Measurements from ENCODE around the gene FAM3B. TPM values are rescaled to one million over a fixed set of nuclear protein-coding genes. Genes with fewer than 3 reads are reported as not detected.
"Not testable (repeated sequence)": the region's sequence is repeated elsewhere in the genome, so short reads cannot be mapped to it uniquely, and the experiment has no call there.

Gene FAM3B
- total RNA-seq, 2 experiments from 2014 or later, result not detected

- peaks cover 6% of the 10 kb centered on the region for H3K9me3 Mint-ChIP-seq
- no peak overlapping the region for H3K27ac Mint-ChIP-seq
- no peaks in the 10 kb centered on the region for H3K4me1 Mint-ChIP-seq
- ChIA-PET CTCF (no interaction called here), POLR2A (no interaction called here)
- no peaks in the 10 kb centered on the region for H3K36me3 Mint-ChIP-seq (ENCODE audit: low read depth)
- DNase-seq, result no peak
- H3K4me3 Mint-ChIP-seq, result no peak overlapping the region
- peaks cover 35% of the 10 kb centered on the region for H3K27me3 Mint-ChIP-seq
These were observed 13.6 kb upstream of the FAM3B start for GRCh38 chr21:41302976-41303375.

DNA sequence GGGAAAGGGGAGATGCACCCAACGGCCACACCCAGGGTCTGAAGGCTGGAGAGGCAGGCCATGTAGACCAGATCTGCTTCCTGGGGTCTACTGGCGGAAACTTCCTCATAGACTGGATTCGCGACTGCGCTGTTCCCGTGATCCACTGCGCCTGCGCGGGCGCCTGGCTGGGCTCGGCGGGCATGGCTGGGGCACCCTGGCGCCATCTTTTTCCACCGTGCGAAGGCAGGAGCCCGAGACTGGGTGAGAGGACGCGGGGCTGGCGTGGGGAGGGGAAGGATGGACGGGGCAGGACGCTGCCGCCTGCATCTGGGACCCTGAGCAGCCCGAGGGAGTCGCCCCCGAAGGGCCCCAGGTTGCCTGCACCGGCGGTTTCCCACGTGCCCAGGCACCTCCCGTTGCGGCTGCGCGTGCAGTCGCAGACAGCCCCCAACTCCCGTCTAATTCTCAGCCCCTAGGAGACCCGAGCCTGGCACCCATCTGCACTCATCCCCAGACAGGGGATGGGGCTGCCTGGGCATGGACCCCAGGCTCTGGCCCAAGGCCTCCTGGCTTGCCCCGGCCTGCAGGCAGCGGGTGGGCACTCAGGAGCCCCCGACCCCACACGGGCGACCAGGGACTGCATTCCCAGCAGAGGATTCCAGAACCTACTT lies 12.4 kb upstream of the FAM3B start:
- no peak overlapping the region for H3K4me3 Mint-ChIP-seq
- peaks cover 32% of the 10 kb centered on the region for H3K27me3 Mint-ChIP-seq
- ChIA-PET CTCF (no interaction called here), POLR2A (no interaction called here)
- no peaks in the 10 kb centered on the region for H3K4me1 Mint-ChIP-seq
- H3K36me3 Mint-ChIP-seq (ENCODE audit: low read depth), result no peaks in the 10 kb centered on the region
- peaks cover 6% of the 10 kb centered on the region for H3K9me3 Mint-ChIP-seq
- H3K27ac Mint-ChIP-seq, result no peak overlapping the region
- no peak for DNase-seq

- POLR2A ChIA-PET, result interaction anchor here (0.5 kb wide), 1 partner anchor 1775 kb away, joined by 3 read pairs; no protein-coding TSS in a partner anchor
- CTCF ChIA-PET, result no interaction called here
- DNase-seq, result no peak
- H3K4me1 Mint-ChIP-seq, result no peaks in the 10 kb centered on the region
- H3K27ac Mint-ChIP-seq, result no peak overlapping the region
- peaks cover 36% of the 10 kb centered on the region for H3K27me3 Mint-ChIP-seq
- peaks cover 6% of the 10 kb centered on the region for H3K9me3 Mint-ChIP-seq
- no peak overlapping the region for H3K4me3 Mint-ChIP-seq
- H3K36me3 Mint-ChIP-seq (ENCODE audit: low read depth), result no peaks in the 10 kb centered on the region
These were observed 9.4 kb upstream of the FAM3B start for GRCh38 chr21:41307219-41307618.

- CTCF ChIA-PET; H3K4me3 Mint-ChIP-seq; H3K4me1 Mint-ChIP-seq; H3K9me3 Mint-ChIP-seq; POLR2A ChIA-PET; H3K27ac Mint-ChIP-seq; DNase-seq; H3K36me3 Mint-ChIP-seq (ENCODE audit: low read depth): not testable (repeated sequence)
- H3K27me3 Mint-ChIP-seq, result peaks cover 47% of the 10 kb centered on the region
These were observed 3.1 kb upstream of the FAM3B start for GRCh38 chr21:41313285-41314164.

DNA sequence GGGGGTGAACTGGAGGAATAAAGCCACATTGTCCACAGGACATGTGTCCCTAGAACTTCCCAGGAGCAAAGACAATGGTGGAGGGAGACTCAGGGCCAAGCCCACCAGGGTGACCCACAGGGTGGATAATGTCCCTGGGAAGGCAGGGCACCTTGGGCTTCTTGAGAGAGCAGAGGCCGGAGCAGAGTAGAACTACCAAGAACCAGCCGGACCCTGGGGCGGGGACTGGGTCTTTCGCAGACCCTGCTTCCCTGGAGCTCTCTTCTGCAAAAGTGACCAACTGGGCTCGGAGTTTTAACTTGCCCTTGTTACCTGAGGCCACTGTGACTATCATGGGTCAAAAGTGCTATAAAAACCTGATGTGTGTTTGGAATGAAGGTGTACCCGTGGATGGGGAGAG lies 875 bp upstream of the FAM3B start:
- no peak for DNase-seq
- no peaks in the 10 kb centered on the region for H3K36me3 Mint-ChIP-seq (ENCODE audit: low read depth)
- H3K9me3 Mint-ChIP-seq, result no peaks in the 10 kb centered on the region
- H3K27me3 Mint-ChIP-seq, result peaks cover 50% of the 10 kb centered on the region
- POLR2A ChIA-PET, result no interaction called here
- H3K4me1 Mint-ChIP-seq, result peaks cover 2% of the 10 kb centered on the region
- H3K27ac Mint-ChIP-seq, result no peak overlapping the region
- no peak overlapping the region for H3K4me3 Mint-ChIP-seq
- CTCF ChIA-PET, result no interaction called here

GRCh38 chr21:41317063-41317392 lies 427 bp downstream of the FAM3B start:
- H3K27ac Mint-ChIP-seq, result no peak overlapping the region
- no peak for DNase-seq
- CTCF ChIA-PET, result interaction anchor here (1.0 kb wide), 1 partner anchor 34 kb away, joined by 3 read pairs; no protein-coding TSS in a partner anchor

DNA sequence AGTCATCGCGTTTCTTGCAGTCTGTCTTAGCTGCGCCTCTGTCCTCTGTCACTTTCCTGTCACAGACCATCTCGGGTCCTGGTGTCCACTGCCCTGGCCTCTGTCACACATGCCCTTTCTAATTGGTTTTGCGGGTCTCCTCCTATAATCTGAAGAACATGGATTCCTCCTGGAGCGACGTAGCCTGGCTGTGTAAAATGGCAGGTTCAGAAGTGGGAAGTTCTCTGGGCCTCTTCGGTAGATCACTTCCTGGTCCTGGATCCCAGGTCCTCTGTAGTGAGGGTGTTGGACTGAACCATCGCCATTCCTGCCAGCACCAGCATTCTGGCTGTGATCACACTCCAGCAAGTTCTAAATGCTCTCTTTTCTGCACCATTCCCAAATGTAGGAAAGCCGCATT lies 857 bp downstream of the FAM3B start:
- Mint-ChIP-seq H3K36me3 (ENCODE audit: low read depth) (no peaks in the 10 kb centered on the region), H3K4me1 (peaks cover 11% of the 10 kb centered on the region), H3K4me3 (no peak overlapping the region), H3K27ac (no peak overlapping the region), H3K9me3 (no peaks in the 10 kb centered on the region), H3K27me3 (peaks cover 44% of the 10 kb centered on the region)
- POLR2A ChIA-PET, result no interaction called here
- no peak for DNase-seq
- CTCF ChIA-PET, result interaction anchor here (1.0 kb wide), 1 partner anchor 35 kb away, joined by 3 read pairs; no protein-coding TSS in a partner anchor

More at GRCh38 chr21:41317063-41317392, 427 bp downstream of the FAM3B start:
- no peaks in the 10 kb centered on the region for H3K9me3 Mint-ChIP-seq
- peaks cover 11% of the 10 kb centered on the region for H3K4me1 Mint-ChIP-seq
- POLR2A ChIA-PET, result no interaction called here
- no peak overlapping the region for H3K4me3 Mint-ChIP-seq
- no peaks in the 10 kb centered on the region for H3K36me3 Mint-ChIP-seq (ENCODE audit: low read depth)
- peaks cover 45% of the 10 kb centered on the region for H3K27me3 Mint-ChIP-seq

GRCh38 chr21:41318218-41318617 lies 1.6 kb downstream of the FAM3B start:
- Mint-ChIP-seq H3K36me3 (ENCODE audit: low read depth) (no peaks in the 10 kb centered on the region), H3K4me1 (peaks cover 11% of the 10 kb centered on the region), H3K27ac (no peak overlapping the region), H3K9me3 (no peaks in the 10 kb centered on the region), H3K4me3 (no peak overlapping the region), H3K27me3 (peaks cover 40% of the 10 kb centered on the region)
- ChIA-PET CTCF (interaction anchor here (1.0 kb wide), 1 partner anchor 35 kb away, joined by 3 read pairs; no protein-coding TSS in a partner anchor), POLR2A (no interaction called here)
- no peak for DNase-seq

- no peak overlapping the region for H3K27ac Mint-ChIP-seq
- no peak for DNase-seq
- ChIA-PET CTCF (no interaction called here), POLR2A (no interaction called here)
- H3K4me3 Mint-ChIP-seq, result no peak overlapping the region
- no peaks in the 10 kb centered on the region for H3K9me3 Mint-ChIP-seq
- H3K27me3 Mint-ChIP-seq, result peaks cover 40% of the 10 kb centered on the region
- H3K36me3 Mint-ChIP-seq (ENCODE audit: low read depth), result no peaks in the 10 kb centered on the region
- peaks cover 11% of the 10 kb centered on the region for H3K4me1 Mint-ChIP-seq
These were observed 2.7 kb downstream of the FAM3B start for GRCh38 chr21:41319273-41319672.

DNA sequence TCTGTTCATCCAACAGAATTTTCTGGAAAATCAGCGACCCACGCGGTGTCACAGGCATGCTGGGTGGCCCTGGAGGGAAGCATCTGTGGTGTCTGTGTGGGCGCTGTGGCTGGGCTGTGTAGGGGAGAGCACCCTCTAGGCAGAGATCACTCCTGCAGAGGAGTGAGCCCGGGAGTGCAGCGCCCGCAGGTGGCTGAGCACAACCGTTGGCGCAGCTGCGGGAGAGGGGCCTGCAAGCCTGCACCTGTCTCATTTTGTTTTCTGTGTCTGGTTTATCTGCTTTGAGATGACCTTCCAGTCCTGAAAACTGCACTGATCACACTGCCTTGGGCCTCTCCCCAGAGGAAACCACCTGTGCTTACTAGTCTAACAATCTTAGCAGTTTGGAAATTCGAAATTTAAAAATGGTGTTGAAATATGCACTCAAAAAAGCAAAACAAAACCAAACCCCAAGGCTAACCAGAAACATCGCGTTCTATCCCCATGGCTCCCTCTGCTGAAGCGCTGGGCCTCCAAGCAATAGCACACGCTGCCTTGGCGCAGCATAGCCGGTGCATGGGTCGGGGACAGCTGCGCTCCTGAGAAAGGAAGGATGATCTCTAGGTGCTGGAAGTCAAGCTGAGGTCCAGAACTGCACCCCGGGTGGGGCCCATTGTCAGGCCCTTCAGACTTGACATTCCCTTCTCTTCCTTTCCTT lies 4.8 kb downstream of the FAM3B start:
- ChIA-PET CTCF (interaction anchor here (0.9 kb wide), 1 partner anchor 38 kb away, joined by 3 read pairs; no protein-coding TSS in a partner anchor), POLR2A (no interaction called here)
- Mint-ChIP-seq H3K9me3 (no peaks in the 10 kb centered on the region), H3K4me3 (no peak overlapping the region), H3K27me3 (peaks cover 21% of the 10 kb centered on the region), H3K27ac (no peak overlapping the region), H3K36me3 (ENCODE audit: low read depth) (no peaks in the 10 kb centered on the region), H3K4me1 (peaks cover 11% of the 10 kb centered on the region)
- peak; percentile 16 for DNase-seq

DNA sequence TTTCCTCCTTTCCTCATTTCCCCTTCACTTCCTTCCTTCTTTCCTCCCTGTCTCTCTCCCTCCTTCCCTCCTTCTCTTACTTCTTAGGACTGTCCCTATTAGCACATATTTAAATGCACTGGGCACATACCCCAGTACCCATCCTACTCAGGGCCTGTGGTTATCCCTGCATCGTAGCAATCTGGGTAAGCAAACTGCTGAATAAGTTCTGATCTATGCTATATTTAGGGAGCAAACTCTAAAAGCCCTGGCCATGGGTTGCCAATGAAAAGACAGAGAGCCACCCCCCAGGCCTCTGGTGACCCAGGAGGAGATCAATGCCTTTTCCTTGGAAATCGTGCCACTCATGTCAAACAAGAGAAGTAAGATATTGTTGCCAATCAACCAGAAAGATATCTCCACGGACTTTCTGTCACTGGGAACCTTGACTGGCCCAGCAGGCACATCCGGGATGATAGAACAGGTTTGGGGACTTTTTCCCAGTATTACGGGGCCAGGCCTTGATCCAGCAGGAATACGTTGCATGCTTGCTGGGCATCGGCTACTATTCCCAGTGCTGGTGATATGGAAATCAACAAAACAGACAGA lies 5.4 kb downstream of the FAM3B start:
- Mint-ChIP-seq H3K27me3 (peaks cover 21% of the 10 kb centered on the region), H3K4me3 (no peak overlapping the region), H3K27ac (no peak overlapping the region), H3K4me1 (peaks cover 11% of the 10 kb centered on the region), H3K36me3 (ENCODE audit: low read depth) (no peaks in the 10 kb centered on the region), H3K9me3 (no peaks in the 10 kb centered on the region)
- ChIA-PET POLR2A (no interaction called here), CTCF (no interaction called here)
- no peak for DNase-seq

DNA sequence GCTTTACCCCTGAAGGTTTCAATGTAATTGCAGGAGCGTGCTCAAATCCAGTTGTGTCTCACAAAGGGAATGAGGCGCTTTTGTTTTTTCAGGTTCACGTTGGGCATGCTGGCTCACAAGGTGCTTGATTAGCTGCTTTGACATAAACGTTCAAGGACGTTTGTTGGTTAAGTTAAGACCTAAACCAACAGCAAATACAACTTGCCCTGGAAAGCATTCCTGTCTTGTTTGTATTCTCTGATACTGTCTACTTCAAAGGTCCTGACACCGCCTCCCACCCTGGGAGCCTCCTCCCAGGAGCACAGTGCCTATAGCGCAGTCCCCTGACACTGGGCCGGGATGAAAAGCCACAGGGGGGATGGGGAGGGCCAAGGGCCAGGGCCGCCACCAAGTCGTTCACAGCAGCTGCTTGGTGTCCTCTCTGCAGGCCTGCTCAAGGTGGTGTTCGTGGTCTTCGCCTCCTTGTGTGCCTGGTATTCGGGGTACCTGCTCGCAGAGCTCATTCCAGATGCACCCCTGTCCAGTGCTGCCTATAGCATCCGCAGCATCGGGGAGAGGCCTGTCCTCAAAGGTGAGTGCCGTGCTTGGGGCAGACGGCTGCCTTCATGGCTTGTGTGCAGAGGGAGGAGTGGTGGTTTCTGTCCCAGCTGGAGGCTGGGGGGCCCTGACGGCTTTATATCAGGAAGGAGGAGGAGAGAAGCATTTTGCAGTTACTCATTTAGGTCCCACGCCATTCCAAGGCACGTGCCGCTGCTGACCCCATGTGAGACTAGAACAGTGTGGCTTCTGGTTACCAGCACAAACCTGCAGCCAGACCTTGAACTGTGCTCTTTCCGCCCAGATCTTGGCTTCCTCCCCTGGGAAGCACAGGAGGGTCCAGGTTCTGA lies 6.1 kb downstream of the FAM3B start:
- Mint-ChIP-seq H3K27me3 (peaks cover 15% of the 10 kb centered on the region), H3K27ac (no peak overlapping the region), H3K36me3 (ENCODE audit: low read depth) (no peaks in the 10 kb centered on the region), H3K9me3 (no peaks in the 10 kb centered on the region), H3K4me3 (no peak overlapping the region), H3K4me1 (peaks cover 9% of the 10 kb centered on the region)
- DNase-seq, result no peak
- POLR2A ChIA-PET, result no interaction called here
- CTCF ChIA-PET, result interaction anchor here (0.6 kb wide), 1 partner anchor 1450 kb away, joined by 3 read pairs; no protein-coding TSS in a partner anchor

All from activated CD4-positive, alpha-beta T cell treated with anti-CD3 and anti-CD28 coated beads, Interleukin-2, amount 10 ng/mL, durations not matched to agents 7 days and 5 days (primary cell).